Uterus (tissue), 4 donors: Measurements from ENCODE around the gene TIAM1. TPM values are rescaled to one million over a fixed set of nuclear protein-coding genes. Genes with fewer than 3 reads are reported as not detected.

ENCODE experiments used
- DNase-seq, 2 donors: peaks; one replicate each; pipeline ENCODE4 v3.0.0-alpha.2; 2019 to 2020
- H3K27ac ChIP-seq, 2 donors: fragments of 200-600 bp; sonication (generic); 1 replicate in 1 of 2; 2 replicates in 1 of 2; pipeline ENCODE4 v1.5.1; 2016 to 2018
- H3K27me3 ChIP-seq, 2 donors: fragments of 200-600 bp; sonication (generic); one replicate each; pipeline ENCODE4 v1.5.1; 2018 to 2019; ENCODE audit warnings: control low read depth in 1 of 2
- H3K36me3 ChIP-seq, 2 donors: fragments of 200-600 bp; sonication (generic); one replicate each; pipeline ENCODE4 v1.5.1; 2019; ENCODE audit warnings: control low read depth in 1 of 2
- H3K4me1 ChIP-seq, 2 donors: fragments of 200-600 bp; sonication (generic); one replicate each; pipeline ENCODE4 v1.5.1; 2018 to 2019; ENCODE audit warnings: control low read depth in 1 of 2
- H3K4me3 ChIP-seq, 2 donors: fragments of 200-600 bp; sonication (generic); 1 replicate in 1 of 2; 2 replicates in 1 of 2; pipeline ENCODE4 v1.5.1; 2018 to 2019; ENCODE audit warnings: mild to moderate bottlenecking in 1 of 2
- H3K9me3 ChIP-seq, 2 donors: fragments of 200-600 bp; sonication (generic); one replicate each; pipeline ENCODE4 v1.5.1; 2019; ENCODE audit warnings: control low read depth in 1 of 2
- CTCF ChIP-seq, 4 experiments: fragments of 200-600 bp in 2 of 4; fragments of 450-650 bp in 2 of 4; sonication (generic) in 2 of 4; IDR thresholded peaks; one replicate each; pipeline ENCODE4 v1.5.1; 2016 to 2019; ENCODE audit warnings: antibody characterized with exemption in 4 of 4, mild to moderate bottlenecking in 2 of 4, moderate library complexity in 1 of 4
- POLR2A ChIP-seq, 2 donors: fragments of 450-650 bp; IDR thresholded peaks; one replicate each; pipeline ENCODE4 v1.6.1; 2016; ENCODE audit warnings: antibody characterized with exemption in 2 of 2, mild to moderate bottlenecking in 1 of 2, moderate library complexity in 1 of 2
- intact Hi-C: fragments of 100-400 bp; cut with DNase I; formaldehyde crosslinking; loops from one replicate; pipeline ENCODE4 v1.15.1; 2023; ENCODE audit warnings: low total_unique reads
- total RNA-seq, 4 donors: library from RNA; depleted of rRNA in 3 of 4; stranded (reverse); fragments of >200 nt in 3 of 4; gene quantifications; one replicate each; pipeline versions ENCODE4 v1.1.0 to v1.2.4, GENCODE V29; 2014 to 2023
- donor health status: DM: yes; HTN: yes; CAD: no.

Gene TIAM1
- total RNA-seq, 4 donors from 2014 or later: 14.4 to 74.9 (median 39.5) TPM

DNA sequence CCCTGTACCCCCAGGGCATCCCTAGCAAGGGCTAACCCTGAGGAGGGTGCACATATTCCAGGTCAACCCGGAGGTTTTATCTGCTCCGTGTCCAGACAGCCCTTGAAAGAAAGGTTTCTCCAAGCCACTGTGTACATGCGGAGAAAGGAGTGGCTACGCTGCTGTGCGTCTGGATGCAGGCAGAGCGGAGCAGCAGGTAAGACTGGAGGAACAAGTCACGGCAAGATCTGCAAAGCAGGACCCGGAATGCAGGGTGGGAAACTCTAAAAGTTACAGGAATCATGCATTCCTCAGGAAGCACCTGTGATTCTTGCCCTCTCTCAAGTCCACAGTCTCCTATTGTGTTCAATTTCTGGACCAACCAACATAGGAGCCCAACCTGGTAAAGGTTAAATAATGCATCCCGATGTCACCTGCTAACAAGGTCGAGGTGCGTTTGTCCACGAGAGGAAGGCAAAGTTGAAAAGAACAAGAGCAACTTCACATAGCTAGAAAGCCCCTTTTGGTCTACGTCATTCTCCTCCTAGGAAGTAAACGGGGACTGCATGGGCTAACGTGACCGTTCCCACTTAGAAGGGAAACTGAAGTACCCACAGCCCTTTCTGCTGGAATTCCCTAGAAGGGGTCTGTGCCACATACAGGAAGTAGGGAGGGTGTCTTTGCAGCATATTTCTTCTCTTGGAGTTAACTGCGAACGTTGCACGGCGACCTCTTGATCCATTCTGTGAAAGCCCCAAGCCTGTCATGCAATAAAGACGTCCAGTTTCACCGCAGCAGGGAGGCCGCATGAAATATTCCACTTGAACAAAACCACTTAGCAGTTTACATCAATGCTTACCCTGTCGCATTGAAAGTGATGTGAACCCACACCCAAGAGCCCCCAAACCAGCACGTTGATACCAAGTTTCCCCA is 5.8 kb downstream of the TIAM1 start:
- intact Hi-C loops: no loop called here
- Histone ChIP-seq H3K36me3 (no peaks in the 10 kb centered on the region), H3K4me3 (no peak overlapping the region), H3K27ac (no peak overlapping the region), H3K9me3 (no peaks in the 10 kb centered on the region), H3K4me1 (no peaks in the 10 kb centered on the region), H3K27me3 (no peaks in the 10 kb centered on the region)
- no peak for TF ChIP-seq CTCF (IDR thresholded peaks at IDR 0.05)
- no peak for DNase-seq

DNA sequence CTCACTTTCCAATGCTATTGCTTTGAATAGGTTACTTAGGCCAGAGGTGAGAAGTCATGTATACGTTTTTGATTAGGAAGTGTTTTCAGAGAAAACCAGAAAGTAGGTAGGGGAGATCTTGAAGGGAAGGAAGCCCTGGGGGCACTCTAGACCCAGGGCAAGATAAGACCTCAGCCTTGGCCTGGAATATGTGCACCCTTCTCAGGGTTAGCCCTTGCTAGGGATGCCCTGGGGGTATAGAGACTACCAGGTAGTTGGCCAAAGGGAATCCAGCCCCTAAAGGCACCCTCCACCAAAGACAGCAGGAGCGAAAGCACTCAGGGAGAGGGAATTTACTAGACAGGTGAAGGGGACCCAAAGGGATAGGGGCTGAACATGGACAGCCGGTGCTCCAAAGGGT is 7.0 kb downstream of the TIAM1 start:
- no peaks in the 10 kb centered on the region for H3K9me3 ChIP-seq
- no peak overlapping the region for H3K4me3 ChIP-seq
- no peaks in the 10 kb centered on the region for H3K36me3 ChIP-seq
- intact Hi-C loops: no loop called here
- no peak overlapping the region for H3K27ac ChIP-seq
- TF ChIP-seq CTCF (IDR thresholded peaks at IDR 0.05) (no peak), POLR2A (IDR thresholded peaks at IDR 0.05) (no peak)
- no peaks in the 10 kb centered on the region for H3K4me1 ChIP-seq
- no peaks in the 10 kb centered on the region for H3K27me3 ChIP-seq
- no peak for DNase-seq

DNA sequence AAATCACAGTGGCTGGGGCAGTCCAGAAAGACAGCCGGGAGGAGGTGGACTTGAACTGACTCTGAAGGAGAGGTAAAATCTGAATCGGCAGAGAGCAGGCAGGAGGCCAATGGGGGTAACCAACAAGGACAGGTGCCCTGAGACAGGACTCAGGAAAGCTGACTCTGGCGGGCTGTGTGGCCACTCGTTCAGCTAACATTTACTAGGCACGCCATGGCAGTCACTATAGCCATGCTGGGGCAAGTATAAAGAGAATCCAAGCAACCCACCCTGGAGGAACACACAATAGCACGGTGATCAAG is 7.4 kb downstream of the TIAM1 start:
- intact Hi-C loops: no loop called here
- TF ChIP-seq POLR2A (IDR thresholded peaks at IDR 0.05) (no peak), CTCF (IDR thresholded peaks at IDR 0.05) (no peak)
- H3K4me1 ChIP-seq: no peaks in the 10 kb centered on the region
- DNase-seq: no peak
- no peaks in the 10 kb centered on the region for H3K36me3 ChIP-seq
- H3K9me3 ChIP-seq: no peaks in the 10 kb centered on the region
- H3K27me3 ChIP-seq: no peaks in the 10 kb centered on the region
- H3K4me3 ChIP-seq: no peak overlapping the region
- H3K27ac ChIP-seq: no peak overlapping the region

GRCh38 chr21:31335957-31336738 is 7.9 kb downstream of the TIAM1 start:
- no peak for TF ChIP-seq POLR2A (IDR thresholded peaks at IDR 0.05)
- H3K27me3 ChIP-seq: no peaks in the 10 kb centered on the region
- no peak overlapping the region for H3K4me3 ChIP-seq
- H3K27ac ChIP-seq: no peak overlapping the region
- intact Hi-C loops: no loop called here
- H3K9me3 ChIP-seq: no peaks in the 10 kb centered on the region
- no peak for DNase-seq
- H3K4me1 ChIP-seq: no peaks in the 10 kb centered on the region
- H3K36me3 ChIP-seq: no peaks in the 10 kb centered on the region

DNA sequence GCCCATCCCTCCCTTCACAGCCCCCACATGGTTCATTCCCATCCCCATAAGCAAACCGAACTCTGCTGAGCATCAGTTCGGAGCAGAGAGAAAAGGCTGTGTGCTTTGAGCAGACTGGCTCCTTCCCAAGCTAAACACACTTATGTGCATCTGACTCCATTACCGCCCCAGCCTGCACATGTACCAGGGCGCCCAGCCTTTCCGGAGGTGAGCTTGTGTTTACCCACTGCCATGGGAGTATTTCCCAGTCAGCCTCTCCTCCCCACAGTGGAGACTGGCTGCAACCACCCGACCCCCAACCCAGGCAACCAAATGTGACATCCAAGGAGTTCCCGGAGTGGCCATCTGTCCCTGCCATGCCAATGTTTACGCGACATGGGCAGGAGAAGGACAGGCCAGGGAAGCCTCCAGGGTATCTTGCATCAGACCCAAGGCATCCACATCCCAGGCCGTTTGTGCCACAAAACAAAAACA is 9.4 kb downstream of the TIAM1 start:
- H3K9me3 ChIP-seq: no peaks in the 10 kb centered on the region
- H3K27ac ChIP-seq: no peak overlapping the region
- TF ChIP-seq CTCF (IDR thresholded peaks at IDR 0.05): no peak
- no peak for TF ChIP-seq POLR2A (IDR thresholded peaks at IDR 0.05)
- DNase-seq: no peak
- no peaks in the 10 kb centered on the region for H3K36me3 ChIP-seq
- H3K4me1 ChIP-seq: no peaks in the 10 kb centered on the region
- H3K4me3 ChIP-seq: no peak overlapping the region
- H3K27me3 ChIP-seq: no peaks in the 10 kb centered on the region
- intact Hi-C loops: no loop called here
